A549 (cell line): Measurements from ENCODE around the gene GPS1.

Experiments
- ESRRA ChIP-seq: fragments of 150-350 bp; IDR thresholded peaks from 2 replicates; pipeline ENCODE4 v1.6.1; 2014; ENCODE audit warnings: mild to moderate bottlenecking, low read length, borderline replicate concordance
- FOSB ChIP-seq: fragments of 250-450 bp; sonication (Bioruptor Pico); IDR thresholded peaks from 2 replicates; pipeline ENCODE4 v1.5.0; 2020; ENCODE audit warnings: mild to moderate bottlenecking, moderate library complexity
- JUN ChIP-seq, 2 experiments: fragments of >200 bp; sonication (Bioruptor Twin); formaldehyde crosslinking; IDR thresholded peaks; 2 replicates in 1 of 2; 3 replicates in 1 of 2; pipeline ENCODE4 v1.6.1; 2016 to 2017
- MYC ChIP-seq: IDR thresholded peaks from 2 replicates; pipeline ENCODE4 v1.6.1; 2012; ENCODE audit warnings: mild to moderate bottlenecking, inconsistent platforms, low read length, improper control_type of control experiment, borderline replicate concordance
- POLR2A ChIP-seq: IDR thresholded peaks from 2 replicates; pipeline ENCODE4 v1.6.1; 2012; ENCODE audit warnings: mild to moderate bottlenecking, low read length
- POLR2AphosphoS2 ChIP-seq: conservative IDR thresholded peaks from 2 replicates; pipeline ENCODE4 v1.6.1; 2012; ENCODE audit warnings: low read length, improper control_type of control experiment, inconsistent platforms
- REST ChIP-seq: fragments of 200-600 bp; sonication (generic); IDR thresholded peaks from 2 replicates; pipeline ENCODE4 v1.6.1; 2016; ENCODE audit warnings: antibody characterized with exemption, mild to moderate bottlenecking, moderate library complexity
- RFX5 ChIP-seq: fragments of 450-650 bp; IDR thresholded peaks from 2 replicates; pipeline ENCODE4 v1.7.1; 2014; ENCODE audit warnings: antibody characterized with exemption, mild to moderate bottlenecking, moderate library complexity
- RNF2 ChIP-seq: fragments of 200-600 bp; sonication (generic); IDR thresholded peaks from 2 replicates; pipeline ENCODE4 v1.6.1; 2016; ENCODE audit warnings: low read depth, mild to moderate bottlenecking, antibody characterized with exemption, moderate library complexity, borderline replicate concordance
- SREBF2 ChIP-seq: fragments of 450-650 bp; IDR thresholded peaks from 2 replicates; pipeline ENCODE4 v1.6.1; 2014; ENCODE audit warnings: mild to moderate bottlenecking, moderate library complexity
- USF2 ChIP-seq: fragments of 450-650 bp; IDR thresholded peaks from 2 replicates; pipeline ENCODE4 v1.6.1; 2014; ENCODE audit warnings: antibody characterized with exemption
- ZNF302 ChIP-seq: fragments of 250-450 bp; sonication (Bioruptor Pico); IDR thresholded peaks from 2 replicates; pipeline ENCODE4 v1.9.0; 2021; ENCODE audit warnings: inconsistent platforms, mild to moderate bottlenecking, moderate library complexity
- TF ChIP-seq, protein P1 (sequence below): fragments of >200 bp; sonication (Bioruptor Twin); formaldehyde crosslinking; IDR thresholded peaks from 3 replicates; pipeline ENCODE4 v1.5.1; 2016
- TF ChIP-seq, protein P2 (sequence below): IDR thresholded peaks from 2 replicates; pipeline ENCODE4 v1.6.1; 2012

- no peak for TF ChIP-seq USF2
- no peak for TF ChIP-seq ZNF302 (CRISPR knock-in tag)
- TF ChIP-seq, protein P1, sequence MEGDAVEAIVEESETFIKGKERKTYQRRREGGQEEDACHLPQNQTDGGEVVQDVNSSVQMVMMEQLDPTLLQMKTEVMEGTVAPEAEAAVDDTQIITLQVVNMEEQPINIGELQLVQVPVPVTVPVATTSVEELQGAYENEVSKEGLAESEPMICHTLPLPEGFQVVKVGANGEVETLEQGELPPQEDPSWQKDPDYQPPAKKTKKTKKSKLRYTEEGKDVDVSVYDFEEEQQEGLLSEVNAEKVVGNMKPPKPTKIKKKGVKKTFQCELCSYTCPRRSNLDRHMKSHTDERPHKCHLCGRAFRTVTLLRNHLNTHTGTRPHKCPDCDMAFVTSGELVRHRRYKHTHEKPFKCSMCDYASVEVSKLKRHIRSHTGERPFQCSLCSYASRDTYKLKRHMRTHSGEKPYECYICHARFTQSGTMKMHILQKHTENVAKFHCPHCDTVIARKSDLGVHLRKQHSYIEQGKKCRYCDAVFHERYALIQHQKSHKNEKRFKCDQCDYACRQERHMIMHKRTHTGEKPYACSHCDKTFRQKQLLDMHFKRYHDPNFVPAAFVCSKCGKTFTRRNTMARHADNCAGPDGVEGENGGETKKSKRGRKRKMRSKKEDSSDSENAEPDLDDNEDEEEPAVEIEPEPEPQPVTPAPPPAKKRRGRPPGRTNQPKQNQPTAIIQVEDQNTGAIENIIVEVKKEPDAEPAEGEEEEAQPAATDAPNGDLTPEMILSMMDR = no peak
- TF ChIP-seq POLR2AphosphoS2 = no peak
- TF ChIP-seq JUN (IDR thresholded peaks at IDR 0.05) = no peak
- no peak for TF ChIP-seq RNF2
- no peak for TF ChIP-seq POLR2A
- no peak for TF ChIP-seq SREBF2
- TF ChIP-seq FOSB = no peak
- no peak for TF ChIP-seq MYC
- TF ChIP-seq REST = no peak
- TF ChIP-seq, protein P2, sequence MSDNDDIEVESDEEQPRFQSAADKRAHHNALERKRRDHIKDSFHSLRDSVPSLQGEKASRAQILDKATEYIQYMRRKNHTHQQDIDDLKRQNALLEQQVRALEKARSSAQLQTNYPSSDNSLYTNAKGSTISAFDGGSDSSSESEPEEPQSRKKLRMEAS = no peak
- no peak for TF ChIP-seq ESRRA
- no peak for TF ChIP-seq RFX5
Observed at GRCh38 chr17:82050761-82051641, 697 bp upstream of the GPS1 start.
